M059J (cell line): ENCODE results near the gene PRKAR1A. TPM values are rescaled to one million over a fixed set of nuclear protein-coding genes. Genes with fewer than 3 reads are reported as not detected.
A peak's percentile ranks its signal among the peaks of the same experiment; 100 is the strongest.

Experiments used
- DNase-seq: peaks from one replicate; pipeline ENCODE4 v3.0.0-alpha.2; 2012; ENCODE audit warnings: low read depth
- total RNA-seq: library from RNA; depleted of rRNA; stranded (reverse); fragments of >200 nt; shearing (Covaris generic); gene quantifications from 2 replicates; pipeline ENCODE4 v1.2.3, GENCODE V29; 2014

Gene PRKAR1A
- total RNA-seq, 1 experiment from 2014 or later, result 182 TPM

DNA sequence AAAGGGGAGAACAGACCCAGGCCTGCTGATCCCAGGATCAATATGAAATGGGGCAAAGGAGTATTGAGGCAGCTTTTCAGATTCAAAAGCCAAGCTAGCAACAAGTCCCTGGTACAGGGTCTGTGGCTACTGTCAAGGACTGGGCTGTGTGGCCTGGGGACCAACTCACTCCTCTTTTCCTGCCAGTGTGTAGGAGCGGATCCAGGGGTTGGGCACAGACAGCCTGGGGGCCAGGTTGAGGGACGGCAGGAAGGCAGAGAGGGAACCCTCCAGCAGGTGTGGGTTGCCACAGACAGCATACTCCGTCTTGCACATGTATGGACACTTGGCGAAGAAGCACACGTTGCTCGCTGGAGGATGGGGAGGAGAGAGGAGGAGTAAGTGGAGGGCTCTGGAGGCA is 29.6 kb downstream of the PRKAR1A start:
- DNase-seq, result no peak

DNA sequence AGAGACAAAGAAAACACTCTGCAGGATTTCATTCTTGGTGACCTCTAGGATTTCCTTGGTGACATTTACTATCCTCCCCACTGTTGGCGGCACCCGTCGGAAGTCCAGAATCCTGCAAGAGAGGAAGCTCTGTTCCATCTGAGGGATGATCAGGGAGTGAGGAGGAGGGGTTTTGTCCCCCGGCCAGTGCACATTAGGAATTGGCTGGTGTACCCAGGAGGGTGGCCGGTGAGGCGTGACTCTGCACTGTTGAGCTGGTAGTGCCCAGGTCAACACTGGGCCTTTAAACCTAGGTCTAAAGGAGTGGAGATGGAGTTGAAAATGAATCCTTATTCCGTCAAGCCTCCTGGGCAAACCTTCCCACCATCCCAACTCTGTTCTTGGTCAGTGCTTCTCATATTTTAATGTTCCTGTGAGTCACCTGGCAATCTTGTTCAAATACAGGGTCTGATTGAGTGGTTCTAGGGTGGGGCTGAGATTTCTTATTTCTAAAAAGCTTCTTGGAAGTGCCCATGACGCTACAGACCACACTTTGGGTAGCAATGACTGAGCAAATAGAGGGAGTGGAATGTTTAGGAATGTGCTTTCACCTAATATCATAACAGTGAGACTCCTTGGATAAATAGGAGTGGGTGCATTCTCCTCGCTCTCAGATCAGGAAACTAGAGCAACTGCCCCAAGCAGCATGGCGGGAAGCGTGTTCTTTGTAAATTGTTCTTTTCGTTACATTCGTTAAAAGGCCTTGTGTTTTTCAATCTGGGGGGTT is 30.7 kb downstream of the PRKAR1A start:
- DNase-seq, result no peak

DNA sequence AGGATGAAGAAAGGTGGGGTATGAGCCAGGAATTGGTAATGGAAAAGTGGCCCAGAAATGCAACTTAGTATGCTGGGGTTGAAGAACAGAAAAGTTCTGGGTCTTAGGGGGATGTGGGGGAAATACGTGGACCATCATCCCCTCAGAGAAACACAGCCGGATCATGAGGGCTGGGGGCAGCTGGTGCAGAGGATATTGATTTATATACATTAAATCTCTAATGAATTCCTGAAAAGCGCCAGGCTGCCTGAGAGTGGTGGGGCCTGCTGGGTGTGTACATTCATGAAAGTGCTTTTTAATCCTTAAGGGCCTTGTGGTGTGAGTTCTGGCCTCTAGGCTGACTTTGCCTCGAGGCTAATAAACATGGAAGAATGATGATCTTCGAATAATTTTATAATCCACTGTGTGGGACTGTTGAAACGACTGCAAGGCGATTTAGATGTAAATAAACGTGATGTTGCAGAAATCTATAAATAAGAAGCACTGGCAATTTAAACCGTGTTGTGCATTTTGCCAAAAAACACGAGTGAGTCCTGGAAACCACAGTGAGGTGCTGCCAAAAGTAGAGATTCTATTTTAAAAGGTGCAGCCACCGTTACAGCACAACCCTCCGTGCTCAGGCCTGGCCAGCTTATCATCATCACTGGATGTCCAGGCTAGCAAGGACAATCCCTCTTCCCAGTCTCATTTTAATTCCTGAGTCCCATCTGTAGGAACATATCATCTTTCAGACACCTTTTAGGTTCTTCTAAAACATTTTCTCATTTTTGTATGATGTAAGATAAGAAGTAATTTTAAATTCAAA is 32.1 kb downstream of the PRKAR1A start:
- DNase-seq, result no peak

DNA sequence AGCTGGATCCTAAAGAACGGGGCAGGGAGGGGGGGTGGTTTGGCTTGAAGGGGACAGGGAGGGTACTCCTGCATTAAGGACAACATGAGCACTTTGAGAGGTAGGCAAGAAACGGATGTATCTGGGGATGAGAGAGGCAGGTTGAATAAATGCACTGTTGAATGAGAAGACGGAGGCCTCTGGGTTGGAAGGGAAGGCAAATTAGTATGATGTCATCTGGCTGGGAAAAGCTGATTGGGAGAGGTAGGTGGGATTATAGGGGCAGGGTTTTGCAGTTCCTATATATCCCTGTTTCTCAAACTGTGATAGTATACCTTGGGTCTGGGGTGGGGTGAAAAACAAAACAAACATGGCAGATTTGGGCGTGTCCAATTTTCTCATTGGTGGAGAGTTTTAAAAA is 44.3 kb downstream of the PRKAR1A start:
- DNase-seq, result no peak

DNA sequence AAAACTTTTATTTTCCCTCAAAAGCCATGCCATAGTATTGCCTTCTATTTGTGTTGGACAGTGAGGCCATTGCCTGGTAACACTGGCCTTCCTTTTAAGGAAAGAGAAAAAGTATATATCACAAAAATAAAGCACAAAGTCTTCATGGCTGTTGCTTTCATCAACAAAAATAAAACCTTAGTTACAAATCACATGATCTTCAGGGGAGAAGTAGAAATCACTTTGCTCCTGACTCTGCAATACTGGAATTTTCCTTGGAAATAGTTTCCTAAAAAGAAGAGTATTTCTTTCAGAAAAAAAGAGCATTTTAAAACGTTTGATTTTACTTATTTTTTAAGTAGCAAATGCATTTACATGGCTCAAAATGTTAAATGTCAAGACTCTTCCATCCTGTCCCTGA is 47.1 kb downstream of the PRKAR1A start:
- DNase-seq, result no peak

DNA sequence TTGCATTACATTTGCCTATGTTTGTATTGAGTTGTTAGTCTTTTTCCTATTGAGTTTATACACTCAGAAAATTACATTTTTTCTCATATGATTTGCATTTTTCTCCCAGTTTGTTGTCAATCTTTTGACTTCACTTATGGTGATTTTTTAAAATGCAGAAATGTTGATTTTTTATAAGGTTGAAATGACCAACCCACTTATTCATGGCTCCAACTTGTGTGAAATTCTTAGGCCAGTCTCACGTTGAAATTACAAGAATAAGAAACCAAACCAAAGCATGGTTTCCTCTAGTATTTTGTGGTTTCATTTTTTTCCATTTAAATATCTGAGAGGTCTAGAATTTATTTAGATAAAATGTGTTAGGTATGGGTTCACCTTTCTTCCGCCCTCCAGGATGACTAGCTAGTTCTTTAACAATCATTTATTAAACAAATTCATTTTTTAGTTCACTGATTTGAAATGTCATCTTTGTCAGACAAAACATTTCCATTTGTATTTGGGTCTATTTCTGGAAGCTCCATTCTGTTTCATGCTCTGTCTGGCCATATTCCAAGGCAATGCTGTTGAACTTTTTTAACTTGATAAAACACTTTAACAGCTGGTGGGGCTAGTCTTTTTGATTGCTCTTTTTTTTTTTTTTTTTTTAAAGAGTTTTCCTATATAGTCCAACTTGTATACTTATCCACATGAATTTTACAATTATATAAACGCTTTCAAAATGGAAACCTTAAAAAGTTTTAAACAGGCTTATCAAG is 48.9 kb downstream of the PRKAR1A start:
- DNase-seq, result no peak

DNA sequence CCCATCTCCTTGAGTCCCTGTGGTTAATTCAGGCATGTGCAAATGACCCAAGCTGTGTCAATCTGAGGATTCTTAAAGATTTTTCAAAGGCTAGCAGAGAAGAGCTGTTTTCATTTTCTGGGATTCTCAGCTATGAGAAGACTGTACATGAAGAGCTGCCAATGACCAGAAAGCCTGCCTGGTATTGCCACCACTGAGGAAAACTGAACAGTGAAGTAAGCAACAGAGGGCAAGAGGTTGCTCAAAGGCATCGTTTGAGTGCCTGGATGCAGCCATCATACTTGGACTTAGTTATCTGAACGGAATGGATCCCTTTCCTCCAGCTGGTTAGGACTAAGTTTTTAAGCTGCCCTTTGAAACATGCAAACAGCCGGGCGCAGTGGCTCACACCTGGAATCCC is 50.5 kb downstream of the PRKAR1A start:
- DNase-seq, result no peak

DNA sequence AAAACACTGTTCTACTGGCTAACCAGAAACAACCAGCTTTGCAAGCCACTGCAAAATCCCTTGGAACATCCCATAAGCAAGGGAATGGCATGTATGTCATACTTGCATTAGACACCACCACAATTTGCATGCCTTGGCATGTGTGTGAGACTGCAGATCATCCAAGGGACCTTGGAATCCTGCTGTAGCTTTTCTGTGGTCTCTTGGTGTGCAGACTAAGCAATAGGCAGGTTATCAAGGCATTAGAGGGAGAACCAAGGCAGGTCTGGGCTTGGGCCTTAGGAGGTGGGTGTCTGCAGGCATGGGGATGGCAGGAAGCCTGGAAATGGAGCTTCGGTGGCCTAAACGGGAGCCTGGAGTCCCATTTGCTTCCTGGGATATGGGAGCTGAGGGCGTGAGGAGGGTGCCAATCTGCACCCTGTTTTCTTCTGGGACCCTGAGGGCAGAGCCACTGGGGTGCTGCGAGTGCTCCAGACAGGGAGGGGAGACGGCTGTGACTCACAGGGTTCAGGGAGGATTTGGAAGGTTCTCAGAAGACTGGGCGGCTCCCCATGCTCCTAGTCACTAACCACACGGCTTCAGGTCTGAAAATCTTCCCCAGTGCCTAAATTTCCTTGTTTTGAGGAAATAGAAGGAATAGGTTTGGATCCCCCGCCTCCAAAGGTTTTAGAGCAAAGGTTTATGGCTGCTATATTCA is 52.3 kb downstream of the PRKAR1A start:
- DNase-seq, result no peak

DNA sequence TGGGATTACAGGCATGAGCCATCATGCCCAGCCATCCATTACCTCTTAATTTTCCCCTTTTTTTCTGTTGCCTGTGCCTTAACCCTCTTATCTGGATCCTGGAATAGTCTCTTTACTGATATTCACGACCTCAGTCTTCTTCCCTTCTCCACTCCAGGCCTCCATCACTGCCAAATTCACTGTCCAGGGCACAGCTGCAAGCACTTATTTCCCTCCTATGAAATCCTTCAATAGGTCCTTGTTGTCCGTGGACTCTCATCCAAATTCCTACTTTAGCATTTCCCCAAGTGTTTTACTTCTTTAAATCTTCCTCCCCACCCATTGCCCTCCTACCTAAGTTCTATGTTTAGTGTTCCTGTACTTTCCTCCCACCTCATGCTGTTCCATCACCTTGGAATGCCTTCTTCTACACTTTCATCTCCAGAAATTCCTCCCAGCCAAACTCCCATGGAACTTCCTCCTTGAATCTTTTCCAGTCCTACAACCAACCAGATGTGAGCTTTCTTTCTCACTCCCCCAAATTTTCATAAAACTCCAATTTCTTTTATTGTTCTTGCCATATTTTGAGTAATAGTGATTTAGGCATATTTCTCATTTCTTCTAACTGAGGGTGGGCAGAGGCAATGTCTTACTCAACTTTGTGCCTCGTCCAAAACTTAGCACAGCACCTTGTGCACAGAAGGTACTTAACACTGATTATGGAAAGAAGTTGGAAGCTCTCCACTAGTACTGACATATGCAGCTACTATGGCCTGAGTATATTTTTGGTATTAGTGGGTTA is 53.6 kb downstream of the PRKAR1A start:
- DNase-seq, result no peak

DNA sequence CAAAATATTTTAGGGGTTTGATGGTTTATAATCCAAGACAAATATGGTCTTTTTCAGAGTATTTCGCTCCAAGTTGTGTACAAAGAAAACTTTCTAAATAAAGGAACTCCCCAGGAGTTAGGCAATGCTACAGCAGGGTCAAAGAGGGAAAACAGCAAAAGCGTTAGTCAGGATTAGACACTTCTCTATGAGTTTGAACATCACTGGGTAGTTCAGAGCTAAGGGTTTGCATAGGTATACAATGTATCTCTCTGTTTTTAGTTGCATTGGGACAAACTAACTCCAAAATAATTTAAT is 54.2 kb downstream of the PRKAR1A start:
- no peak for DNase-seq

DNA sequence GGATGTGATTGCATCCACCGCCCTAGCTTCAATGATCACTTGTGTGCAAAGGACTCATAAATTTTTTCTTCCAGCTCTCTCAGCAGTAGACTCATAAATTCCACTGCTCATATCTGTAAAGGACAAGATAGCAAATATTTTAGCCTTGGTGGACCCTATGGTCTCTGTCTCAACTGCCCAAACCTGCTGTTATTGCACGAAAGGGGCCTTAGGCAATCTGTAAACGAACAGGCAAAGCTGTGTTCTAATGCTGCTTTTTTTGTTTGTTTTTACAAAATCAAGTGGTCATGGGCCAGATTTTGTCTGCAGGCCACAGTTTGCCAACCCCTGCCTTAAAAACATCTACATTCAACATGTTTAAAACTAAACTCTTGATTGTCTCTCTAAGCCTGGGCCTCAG is 54.8 kb downstream of the PRKAR1A start:
- DNase-seq, result no peak

DNA sequence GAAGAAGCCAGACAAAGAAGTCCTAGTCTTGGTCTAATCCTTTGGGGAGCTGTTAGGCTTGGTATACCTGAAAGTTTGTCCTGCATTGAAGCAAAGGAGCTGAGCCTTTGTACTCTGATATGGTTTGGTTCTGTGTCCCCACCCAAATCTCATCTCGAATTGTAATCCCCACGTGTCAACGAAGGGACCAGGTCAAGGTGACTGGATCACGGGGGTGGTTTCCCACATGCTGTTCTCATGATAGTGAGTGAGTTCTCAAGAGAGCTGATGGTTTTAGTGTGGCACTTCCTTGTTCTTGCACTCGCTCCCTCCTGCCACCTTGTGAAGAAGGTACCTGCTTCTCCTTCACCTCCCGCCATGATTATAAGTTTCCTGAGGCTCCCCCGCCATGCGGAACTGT is 55.4 kb downstream of the PRKAR1A start:
- no peak for DNase-seq

DNA sequence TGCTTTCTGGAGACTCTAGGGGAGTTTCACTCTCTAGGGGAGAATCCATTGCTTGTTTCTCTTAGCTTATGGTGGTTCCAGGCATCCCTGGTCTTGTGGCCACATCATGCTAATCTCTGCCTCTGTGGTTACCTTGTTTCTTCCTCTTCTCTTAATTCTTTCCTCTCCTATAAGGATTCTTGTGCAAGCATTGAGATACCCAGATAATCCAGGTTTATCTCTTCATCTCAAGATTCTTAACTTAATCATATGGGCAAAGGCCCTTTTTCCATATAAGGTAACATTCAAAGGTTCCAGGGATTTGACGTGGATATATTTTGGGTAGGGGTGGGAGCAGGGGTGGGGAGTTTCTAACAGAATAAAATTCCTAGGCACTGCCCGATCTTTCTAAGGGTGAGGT is 56.4 kb downstream of the PRKAR1A start:
- no peak for DNase-seq

DNA sequence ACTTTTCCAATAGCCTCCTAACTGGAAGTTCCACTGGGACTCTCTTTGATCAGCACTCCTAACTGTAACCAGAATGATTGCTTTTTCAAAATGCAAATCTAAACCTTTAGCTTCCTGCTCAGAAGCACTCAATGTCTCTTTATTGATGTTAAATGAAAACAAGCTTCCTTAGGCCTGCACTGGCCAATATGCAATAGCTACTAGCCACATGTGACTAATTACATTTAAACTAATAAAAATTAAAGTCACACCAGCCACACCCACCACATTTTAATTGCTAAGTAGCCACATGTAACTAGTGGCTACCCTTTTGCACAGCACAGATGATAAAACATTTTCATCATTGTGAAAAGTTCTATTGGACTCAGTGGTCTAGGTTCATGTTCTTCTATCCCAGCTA is 57.1 kb downstream of the PRKAR1A start:
- DNase-seq, result no peak

DNA sequence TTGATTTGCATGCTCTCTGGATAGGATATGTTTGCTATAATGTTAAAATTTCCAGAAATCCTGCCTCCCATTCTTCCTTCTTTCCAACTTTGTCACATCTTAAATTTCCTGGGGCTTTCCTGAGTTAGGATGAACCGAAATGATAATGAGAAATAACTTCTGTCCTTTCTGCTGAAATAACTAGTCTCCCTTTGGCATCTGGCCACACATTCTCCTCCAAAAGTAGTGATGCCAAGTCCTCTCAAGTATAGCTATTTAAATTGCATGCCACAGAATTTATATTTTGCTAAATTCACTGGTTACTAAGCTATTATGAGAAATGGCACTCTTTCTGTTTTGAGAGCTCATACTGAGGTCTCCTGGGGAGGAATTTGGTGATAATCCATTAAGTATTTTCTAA is 58.3 kb downstream of the PRKAR1A start:
- no peak for DNase-seq

DNA sequence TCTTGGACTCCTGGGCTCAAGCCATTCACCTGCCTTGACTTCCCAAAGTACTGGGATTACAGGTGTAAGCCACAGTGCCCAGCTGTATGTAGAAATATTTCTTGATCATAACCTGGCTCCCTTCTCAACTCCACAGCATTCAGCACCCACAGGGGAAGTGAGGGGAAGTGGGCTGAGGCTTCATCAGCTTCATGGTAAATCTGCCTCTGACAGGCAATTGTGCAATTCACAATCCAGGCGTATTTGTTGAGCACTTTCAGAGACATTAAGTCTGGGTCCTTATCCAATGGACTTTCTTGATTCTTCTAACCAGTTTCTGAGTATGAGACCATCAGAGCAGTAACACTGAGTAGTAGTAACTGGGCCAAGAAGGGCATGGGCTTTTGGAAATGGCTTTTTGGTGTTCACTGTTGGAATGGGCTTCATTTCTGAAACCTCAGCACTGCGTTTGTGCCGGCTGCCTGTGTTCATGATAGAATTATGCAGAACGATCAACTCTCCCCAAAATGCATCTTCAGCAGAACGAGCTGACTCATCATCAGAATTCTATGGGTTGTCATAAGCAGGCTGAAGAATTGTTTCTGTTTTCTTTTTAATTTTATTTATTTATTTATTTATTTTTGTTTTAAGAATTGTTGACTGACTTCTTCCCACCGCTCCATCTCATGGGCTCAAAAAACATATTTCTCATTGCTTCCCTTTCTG is 60.1 kb downstream of the PRKAR1A start:
- DNase-seq, result no peak

DNA sequence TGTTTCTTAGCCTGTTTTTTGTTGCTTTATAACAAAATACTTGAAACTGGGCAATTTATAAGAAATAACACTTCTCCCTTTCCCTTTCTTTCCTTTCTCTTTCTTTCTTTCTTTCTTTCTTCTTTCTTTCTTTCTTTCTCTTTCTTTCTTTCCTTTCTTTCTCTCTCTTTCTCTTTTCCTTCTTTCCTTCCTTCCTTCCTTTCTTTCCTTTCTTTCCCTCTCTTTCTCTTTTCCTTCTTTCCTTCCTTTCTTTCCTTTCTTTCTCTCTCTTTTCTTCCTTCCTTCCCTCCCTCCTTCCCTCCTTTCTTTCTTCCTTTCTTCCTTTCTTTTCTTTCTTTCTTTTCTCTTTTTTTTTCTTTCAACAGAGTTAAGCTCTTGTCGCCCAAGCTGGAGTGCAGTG is 61.1 kb downstream of the PRKAR1A start:
- DNase-seq, result no peak

DNA sequence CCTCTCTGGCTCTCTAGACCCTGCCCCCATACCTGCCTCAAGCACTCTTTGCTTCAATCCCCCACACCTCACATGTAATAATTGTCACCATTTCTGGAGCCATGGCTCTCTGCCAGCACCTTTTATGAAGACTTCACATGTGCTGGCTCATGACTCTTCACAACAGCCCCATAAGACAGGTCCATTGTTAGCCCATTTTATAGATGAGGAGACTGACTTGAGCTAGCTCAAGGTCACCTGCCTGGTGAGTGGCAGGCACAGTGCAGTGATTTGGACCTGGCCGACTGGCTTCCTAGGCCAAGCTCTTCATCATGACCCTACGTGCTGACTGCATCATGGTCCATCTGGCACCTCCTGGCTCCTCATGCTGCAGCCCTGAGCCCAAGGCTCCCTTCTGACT is 63.9 kb downstream of the PRKAR1A start:
- DNase-seq, result no peak

DNA sequence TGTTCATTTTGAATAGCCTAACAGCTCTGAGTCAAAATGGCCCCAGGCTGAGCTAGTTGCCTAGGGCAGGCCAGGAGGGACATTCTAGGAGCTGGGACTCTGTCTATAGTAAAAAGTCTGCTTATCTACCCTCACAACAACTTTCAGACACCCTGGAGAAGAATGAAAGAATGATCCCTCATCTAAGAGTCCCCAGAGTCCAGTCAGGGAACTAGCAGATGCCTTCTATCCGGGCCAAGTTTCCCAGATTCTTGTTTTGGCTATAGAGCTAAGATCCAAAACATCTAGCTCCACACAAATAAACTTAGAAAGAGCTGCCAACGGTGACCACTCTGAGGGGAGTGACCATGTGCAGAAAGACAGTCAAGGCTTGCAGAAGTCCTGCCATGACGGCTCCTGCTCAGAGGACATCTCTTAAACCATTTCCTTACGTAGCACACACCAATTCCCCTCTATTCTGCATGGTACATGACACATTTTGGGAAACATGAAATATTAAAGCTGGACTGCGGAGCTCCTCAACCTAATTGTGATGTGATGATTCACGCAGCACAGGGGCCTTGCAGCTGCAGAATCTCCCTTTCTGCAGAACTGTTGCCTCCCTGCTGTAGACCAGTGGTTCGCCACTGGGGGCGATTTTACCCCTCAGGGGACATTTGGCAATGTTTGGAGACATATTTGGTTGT is 64.7 kb downstream of the PRKAR1A start:
- peak; percentile 35 for DNase-seq

DNA sequence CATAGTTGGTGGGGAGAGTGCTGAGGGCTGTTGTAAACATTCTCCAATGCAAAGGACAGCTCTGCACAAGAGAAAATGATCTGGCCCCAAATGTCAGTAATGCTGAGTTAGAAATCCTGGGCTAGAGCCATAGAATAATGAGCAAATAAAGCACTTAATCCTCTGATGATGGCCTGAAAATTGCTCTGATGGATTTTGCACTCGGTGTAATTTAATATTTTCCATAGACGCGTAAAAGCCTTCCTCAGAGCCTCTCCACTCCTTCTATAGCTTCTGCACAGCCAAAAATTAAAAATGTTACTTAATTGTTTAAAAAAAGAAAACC is 65.2 kb downstream of the PRKAR1A start:
- DNase-seq, result no peak
